Spleen (tissue), 7 donors: Measurements from ENCODE around the gene DAPL1.

Source experiments
- CTCF ChIP-seq, 11 experiments: fragments of 200-600 bp in 7 of 11; fragments of 450-650 bp in 4 of 11; sonication (generic) in 4 of 11; IDR thresholded peaks in 8 of 11; conservative IDR thresholded peaks in 3 of 11; 1 replicate in 7 of 11; 2 replicates in 4 of 11; pipeline versions ENCODE4 v1.4.0 to v1.8.0; 2016 to 2021; ENCODE audit warnings: antibody characterized with exemption in 11 of 11, inconsistent platforms in 4 of 11, mild to moderate bottlenecking in 1 of 11
- POLR2A ChIP-seq, 3 donors: fragments of 450-650 bp; IDR thresholded peaks; one replicate each; pipeline ENCODE4 v1.5.1; 2017; ENCODE audit warnings: antibody characterized with exemption in 3 of 3, mild to moderate bottlenecking in 1 of 3
- POLR2AphosphoS5 ChIP-seq, 3 donors: sonication (generic); formaldehyde crosslinking; IDR thresholded peaks; one replicate each; pipeline ENCODE4 v1.5.1; 2017; ENCODE audit warnings: antibody characterized with exemption in 3 of 3
- donor health status: DM: no; HTN: no; CAD: no; lungs with moderate emphysema.
- donor health status: DM: no; HTN: no; CAD: no.
- donor health status: DM: no; HTN: no; CAD: no.

GRCh38 chr2:158777077-158777476 is 18.0 kb upstream of the DAPL1 start:
- TF ChIP-seq POLR2A (IDR thresholded peaks at IDR 0.05) (no peak), CTCF (IDR thresholded peaks at IDR 0.05 in 8 of 11, conservative IDR thresholded peaks at IDR 0.05 in 3 of 11) (no peak), POLR2AphosphoS5 (IDR thresholded peaks at IDR 0.05) (no peak)
